ENCODE results near the gene MBP.

DNA sequence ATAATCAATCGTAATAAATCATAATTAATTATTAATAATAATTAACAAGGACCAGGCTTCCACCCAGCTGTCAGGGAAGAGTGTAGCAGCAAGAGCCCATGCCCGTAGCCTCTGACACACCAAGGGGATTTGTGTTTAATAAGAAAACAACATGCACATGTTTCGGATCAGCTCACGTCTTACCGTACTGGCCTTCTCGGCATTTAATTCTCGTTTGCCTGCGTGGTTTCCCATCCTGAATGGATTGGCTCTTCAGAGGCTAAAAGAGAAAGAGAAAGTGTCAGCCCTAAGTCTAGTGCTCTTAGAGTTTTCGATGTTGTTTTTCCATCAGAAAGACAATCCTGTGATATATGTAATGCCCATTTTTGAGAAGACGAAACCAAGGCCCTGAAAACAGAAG is 27.6 kb downstream of the MBP start:
- TF ChIP-seq TOX (CRISPR knock-in tag; IDR thresholded peaks at IDR 0.05; ENCODE audit: borderline replicate concordance) (no peak), ZNF8 (CRISPR knock-in tag; IDR thresholded peaks at IDR 0.05) (no peak), PPARA (CRISPR knock-in tag; IDR thresholded peaks at IDR 0.05; ENCODE audit: borderline replicate concordance) (no peak), SNAI2 (CRISPR knock-in tag; IDR thresholded peaks at IDR 0.05) (no peak)

Measured in SK-N-SH treated with all-trans-retinoic acid at 6 μM for 48 hours (cell line).